NCI-H2107 treated with DMSO at 0.1 percent for 48 hours (cell line): ENCODE data around the gene PSEN1.

Experiments
- DNase-seq: peaks from one replicate; lab custom pipeline; 2025; ENCODE audit not compliant: unreplicated experiment; lab: John Stamatoyannopoulos, UW

The PSEN1 gene

DNA sequence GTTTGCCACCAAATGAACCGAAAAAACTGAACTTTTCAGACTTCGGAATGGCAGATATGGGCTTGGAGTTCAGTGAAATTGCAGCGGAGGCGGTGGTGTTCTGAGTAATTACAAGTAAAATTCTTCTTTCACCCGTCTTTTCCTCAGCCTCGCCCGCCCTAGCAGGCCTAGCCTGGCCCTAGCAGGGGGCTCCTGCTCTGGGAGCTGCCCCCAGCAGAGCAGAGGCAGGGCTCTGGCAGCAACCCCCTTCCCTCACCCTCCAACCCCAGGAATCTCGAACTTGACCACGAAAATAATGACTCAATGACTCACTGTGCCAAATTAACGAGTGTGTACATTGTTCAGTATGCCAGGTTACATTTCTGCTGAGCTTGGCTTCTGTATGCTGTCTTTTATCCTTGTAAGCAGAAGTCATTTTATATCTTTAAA is 102.1 kb downstream of the PSEN1 start:
- no peak for DNase-seq

- DNase-seq, result no peak
Measured at GRCh38 chr14:73238941-73239340, 102.6 kb downstream of the PSEN1 start.

DNA sequence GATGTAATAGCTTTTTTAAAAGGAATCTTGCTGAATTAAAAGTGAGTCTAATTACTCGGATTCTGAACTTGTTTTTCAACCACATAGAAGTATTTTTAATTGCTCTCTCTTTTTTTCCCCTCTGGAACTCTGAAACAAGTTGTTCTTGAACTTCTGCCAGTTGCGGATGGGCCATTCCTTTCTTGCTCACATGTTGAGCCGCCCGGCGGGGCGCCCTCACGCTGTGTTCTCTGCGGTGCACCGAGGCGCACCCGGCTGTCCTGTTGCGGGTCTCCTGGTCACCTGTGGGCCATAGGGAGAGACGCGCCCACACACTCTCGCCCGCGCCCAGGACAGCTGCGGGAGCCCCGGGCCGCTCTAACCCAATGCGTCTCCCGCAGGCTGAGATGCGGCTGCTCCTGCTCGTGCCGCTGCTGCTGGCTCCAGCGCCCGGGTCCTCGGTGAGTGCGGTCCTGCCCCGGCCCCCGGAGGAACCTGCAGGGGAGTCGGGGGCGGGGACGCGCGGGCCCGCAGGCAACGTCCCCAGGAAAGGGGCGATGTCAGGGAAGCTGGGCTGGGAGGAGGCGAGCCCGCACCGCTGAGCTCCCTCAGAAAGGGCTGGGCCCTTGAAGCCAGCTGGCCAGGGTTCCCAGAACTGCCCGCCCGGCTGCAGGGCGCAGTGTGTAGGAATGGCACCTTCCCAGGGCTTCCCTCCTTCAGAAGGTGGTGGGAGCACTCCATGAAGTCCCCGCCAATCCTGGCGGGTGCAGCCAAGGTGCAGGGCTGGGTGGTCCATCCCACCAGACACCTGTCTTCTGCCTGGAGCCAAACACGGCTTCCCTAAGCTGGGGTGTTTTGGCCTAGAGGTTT is 103.3 kb downstream of the PSEN1 start:
- no peak for DNase-seq

- DNase-seq, result no peak
Measured at GRCh38 chr14:73240816-73241480, 104.6 kb downstream of the PSEN1 start.

DNA sequence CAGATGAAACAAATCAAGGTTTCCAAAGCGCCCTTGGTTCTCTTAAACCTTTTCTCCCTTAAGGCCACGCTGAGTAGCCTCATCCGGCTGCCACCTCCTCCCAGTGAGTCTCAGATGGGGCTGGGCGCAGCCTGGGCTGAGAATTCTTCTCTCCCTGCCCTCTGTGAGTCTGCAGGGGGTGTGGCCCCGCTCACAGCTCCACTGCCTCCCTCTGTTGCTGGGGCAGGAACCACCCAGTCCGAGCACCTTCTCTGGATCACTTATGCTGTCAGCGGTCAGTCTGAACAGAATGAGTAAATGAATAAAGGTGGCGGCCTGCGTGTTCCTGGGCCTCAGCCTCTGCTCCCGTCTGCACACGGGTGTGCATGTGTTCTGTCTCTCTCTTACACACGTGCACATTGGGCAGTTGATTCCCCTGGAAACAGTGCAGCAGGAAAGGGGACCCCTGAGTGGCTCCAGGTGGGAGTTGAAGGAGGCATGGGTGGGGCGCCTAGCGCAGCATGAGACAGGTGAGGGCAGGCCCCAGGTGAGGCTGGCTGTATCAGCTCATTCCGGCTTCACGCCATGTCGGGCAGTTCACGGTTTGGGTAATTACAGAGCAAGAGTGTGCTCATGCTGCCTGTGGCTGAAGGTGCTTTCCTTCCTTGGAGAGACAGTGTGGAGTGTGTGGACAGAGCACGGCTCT is 105.3 kb downstream of the PSEN1 start:
- DNase-seq, result no peak

DNA sequence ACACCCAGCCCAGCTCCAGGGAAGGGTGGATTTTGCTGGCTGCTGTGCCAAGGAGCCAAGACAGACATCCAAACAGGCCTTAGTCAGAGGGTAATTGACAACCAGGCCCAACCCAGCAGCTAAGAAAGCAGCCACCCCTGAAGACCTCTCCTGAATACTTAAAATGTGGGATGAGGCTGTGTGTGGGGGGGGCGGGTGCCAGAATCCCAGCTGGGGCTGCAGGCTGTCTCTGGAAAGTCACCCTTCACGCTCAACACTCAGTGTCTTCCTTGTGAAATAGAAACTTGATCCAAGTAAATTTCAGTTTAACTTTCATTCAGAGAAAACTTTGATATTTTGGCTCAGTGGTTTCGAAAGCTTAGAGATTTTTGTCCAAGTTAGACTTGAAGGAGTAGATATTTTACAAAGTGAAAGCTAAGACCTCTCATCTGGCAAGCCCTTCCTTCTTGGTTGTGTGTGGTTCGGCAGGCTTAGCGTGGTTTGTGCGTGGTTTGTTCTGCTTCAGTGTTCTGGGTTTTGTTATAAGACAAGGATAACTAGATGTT is 106.1 kb downstream of the PSEN1 start:
- DNase-seq, result no peak

- no peak for DNase-seq
Measured at GRCh38 chr14:73243341-73243740, 107.0 kb downstream of the PSEN1 start.

GRCh38 chr14:73243748-73244147 is 107.4 kb downstream of the PSEN1 start:
- no peak for DNase-seq

GRCh38 chr14:73244541-73245290 is 108.4 kb downstream of the PSEN1 start:
- no peak for DNase-seq

GRCh38 chr14:73245480-73246325 is 109.4 kb downstream of the PSEN1 start:
- DNase-seq, result no peak

DNA sequence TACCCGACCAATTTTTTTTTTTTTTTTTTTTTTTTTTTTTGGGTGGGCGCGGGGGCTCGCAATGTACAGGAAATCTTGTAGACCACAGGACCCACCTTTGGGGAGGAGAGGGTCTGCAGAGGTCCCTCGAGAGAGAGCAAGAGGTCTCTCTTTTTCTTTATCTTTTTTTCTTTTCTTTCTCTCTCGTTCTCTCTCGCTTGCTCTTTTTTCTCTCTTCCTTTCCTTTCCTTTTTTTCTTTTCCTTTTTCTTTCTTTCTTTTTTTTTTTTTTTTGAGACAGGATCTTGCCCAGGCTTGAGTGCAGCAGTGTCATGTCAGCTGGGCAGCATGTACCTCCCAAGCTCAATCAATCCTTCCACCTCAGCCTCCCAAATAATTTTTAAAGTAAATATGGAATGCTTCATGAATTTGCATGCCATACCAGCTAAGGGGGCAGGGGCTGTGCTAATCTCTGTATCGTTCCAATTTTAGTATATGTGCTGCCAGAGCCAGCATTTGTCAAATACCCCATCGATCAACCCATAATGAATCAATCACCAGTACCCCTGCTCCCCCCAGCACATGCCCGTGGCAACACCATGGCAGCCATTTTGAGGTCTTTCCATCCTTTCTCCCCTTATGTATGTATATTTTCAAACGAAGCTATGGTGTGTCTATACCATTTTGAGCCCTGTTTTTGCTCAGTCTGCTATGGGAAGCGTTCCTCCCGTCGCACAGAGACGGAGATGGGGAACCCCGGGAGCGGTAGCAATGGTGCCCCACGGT is 110.3 kb downstream of the PSEN1 start:
- no peak for DNase-seq

- DNase-seq, result no peak
Measured at GRCh38 chr14:73248108-73248868, 112.0 kb downstream of the PSEN1 start.

- DNase-seq, result no peak
Measured at GRCh38 chr14:73249108-73249507, 112.8 kb downstream of the PSEN1 start.

GRCh38 chr14:73249564-73250316 is 113.4 kb downstream of the PSEN1 start:
- DNase-seq, result no peak

DNA sequence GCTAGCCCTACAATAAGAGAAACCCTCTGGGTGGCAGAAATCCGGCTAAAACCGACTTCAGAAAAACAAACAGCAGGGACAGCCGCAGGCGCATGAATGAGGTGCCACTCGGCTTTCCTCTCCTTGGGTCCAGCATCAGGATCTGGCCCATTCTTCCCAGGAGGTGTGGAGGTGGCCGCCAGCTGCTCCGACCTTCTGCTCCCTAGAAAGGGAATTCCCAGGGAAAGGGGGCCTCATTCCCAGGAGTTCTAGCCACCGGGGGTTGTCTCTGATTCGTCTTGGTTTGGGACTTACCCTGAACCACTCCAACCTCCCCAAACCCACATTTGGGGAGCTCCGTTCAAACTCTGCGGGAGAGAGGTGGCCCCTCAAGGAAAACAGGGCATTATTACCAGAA is 114.0 kb downstream of the PSEN1 start:
- no peak for DNase-seq

GRCh38 chr14:73250781-73251500 is 114.6 kb downstream of the PSEN1 start:
- DNase-seq, result peak; percentile 88
